Measurements from ENCODE around the gene SLC35E3.

DNA sequence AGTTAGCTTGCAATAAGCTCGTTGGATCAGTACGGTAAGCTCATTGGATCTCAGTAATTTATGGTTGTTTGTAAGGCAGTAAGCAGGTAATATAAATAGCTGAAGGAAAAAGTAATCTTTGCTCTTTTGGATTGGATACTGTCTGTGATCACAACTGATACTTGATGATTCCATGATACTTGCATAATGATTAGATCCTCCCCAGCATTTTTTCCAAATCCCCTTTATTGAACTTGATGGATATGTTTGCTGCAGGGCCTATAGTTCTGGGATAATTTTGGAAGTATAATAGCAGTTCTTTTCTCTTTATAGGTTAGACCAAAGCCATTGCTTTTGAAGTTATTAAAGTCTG lies 67.2 kb downstream of the SLC35E3 start:
- TF ChIP-seq, protein P1, sequence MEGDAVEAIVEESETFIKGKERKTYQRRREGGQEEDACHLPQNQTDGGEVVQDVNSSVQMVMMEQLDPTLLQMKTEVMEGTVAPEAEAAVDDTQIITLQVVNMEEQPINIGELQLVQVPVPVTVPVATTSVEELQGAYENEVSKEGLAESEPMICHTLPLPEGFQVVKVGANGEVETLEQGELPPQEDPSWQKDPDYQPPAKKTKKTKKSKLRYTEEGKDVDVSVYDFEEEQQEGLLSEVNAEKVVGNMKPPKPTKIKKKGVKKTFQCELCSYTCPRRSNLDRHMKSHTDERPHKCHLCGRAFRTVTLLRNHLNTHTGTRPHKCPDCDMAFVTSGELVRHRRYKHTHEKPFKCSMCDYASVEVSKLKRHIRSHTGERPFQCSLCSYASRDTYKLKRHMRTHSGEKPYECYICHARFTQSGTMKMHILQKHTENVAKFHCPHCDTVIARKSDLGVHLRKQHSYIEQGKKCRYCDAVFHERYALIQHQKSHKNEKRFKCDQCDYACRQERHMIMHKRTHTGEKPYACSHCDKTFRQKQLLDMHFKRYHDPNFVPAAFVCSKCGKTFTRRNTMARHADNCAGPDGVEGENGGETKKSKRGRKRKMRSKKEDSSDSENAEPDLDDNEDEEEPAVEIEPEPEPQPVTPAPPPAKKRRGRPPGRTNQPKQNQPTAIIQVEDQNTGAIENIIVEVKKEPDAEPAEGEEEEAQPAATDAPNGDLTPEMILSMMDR (conservative IDR thresholded peaks at IDR 0.05; ENCODE audit: low read length): no peak
- TF ChIP-seq EZH2phosphoT487 (IDR thresholded peaks at IDR 0.05; ENCODE audit: borderline replicate concordance, low read depth, low read length): no peak
